Neutrophil (primary cell): ENCODE results near the gene TSKS.

Experiments
- H3K27ac ChIP-seq: fragments of 200-600 bp; sonication (generic); 2 replicates; pipeline ENCODE4 v1.5.1; 2016; ENCODE audit warnings: mild to moderate bottlenecking, moderate library complexity
- H3K27me3 ChIP-seq: fragments of 200-600 bp; sonication (generic); 2 replicates; pipeline ENCODE4 v1.6.0; 2016; ENCODE audit warnings: mild to moderate bottlenecking
- H3K36me3 ChIP-seq: fragments of 200-600 bp; sonication (generic); 2 replicates; pipeline ENCODE4 v1.5.1; 2017
- H3K4me1 ChIP-seq, 2 experiments: fragments of 200-600 bp in 1 of 2; sonication (generic) in 1 of 2; 1 replicate in 1 of 2; 2 replicates in 1 of 2; pipeline versions ENCODE4 v1.5.1 to v1.6.1; 2013 to 2016; ENCODE audit warnings: low read depth in 1 of 2, low read length in 1 of 2, mild to moderate bottlenecking in 1 of 2, moderate library complexity in 1 of 2; ENCODE audit not compliant: control insufficient read depth in 1 of 2, insufficient read depth in 1 of 2
- H3K4me3 ChIP-seq, 2 experiments: fragments of 200-600 bp in 1 of 2; sonication (generic) in 1 of 2; 1 replicate in 1 of 2; 2 replicates in 1 of 2; pipeline ENCODE4 v1.5.1; 2013 to 2016; ENCODE audit warnings: low read depth in 1 of 2, low read length in 1 of 2, mild to moderate bottlenecking in 1 of 2, moderate library complexity in 1 of 2
- H3K9me3 ChIP-seq: fragments of 200-600 bp; sonication (generic); 2 replicates; pipeline ENCODE4 v1.5.1; 2016
- CTCF ChIP-seq: fragments of 200-600 bp; sonication (generic); IDR thresholded peaks from 2 replicates; pipeline ENCODE4 v1.5.1; 2016; ENCODE audit warnings: antibody characterized with exemption

Gene TSKS

GRCh38 chr19:49691243-49692146 is 71.6 kb downstream of the TSKS start:
- no peaks in the 10 kb centered on the region for H3K9me3 ChIP-seq
- no peaks in the 10 kb centered on the region for H3K36me3 ChIP-seq
- peak overlapping the region in 1 of 2 experiments; percentile 18 for H3K4me3 ChIP-seq
- H3K4me1 ChIP-seq = peaks cover 4 to 13% of the 10 kb centered on the region in 2 experiments
- no peak overlapping the region for H3K27ac ChIP-seq
- no peak for TF ChIP-seq CTCF
- H3K27me3 ChIP-seq = peaks cover 57% of the 10 kb centered on the region

- Histone ChIP-seq H3K9me3 (no peaks in the 10 kb centered on the region), H3K27ac (no peak within 1 kb of the TSS), H3K4me3 (peak within 1 kb of the TSS in 1 of 2 experiments; percentile 18), H3K27me3 (peaks cover 57% of the 10 kb centered on the region), H3K4me1 (peaks cover 4 to 13% of the 10 kb centered on the region in 2 experiments), H3K36me3 (peaks cover 7% of the 10 kb centered on the region)
- TF ChIP-seq CTCF = no peak
Measured at GRCh38 chr19:49690656-49691242, 72.4 kb downstream of the TSKS start, which contains the start of gene CPT1C. Gene CPT1C, plus strand, starts transcription at chr19:49691116. Its CDS starts 1,137 bp downstream, at chr19:49692253.

GRCh38 chr19:49690079-49690655 is 72.9 kb downstream of the TSKS start:
- Histone ChIP-seq H3K4me1 (peaks cover 4 to 13% of the 10 kb centered on the region in 2 experiments), H3K36me3 (peaks cover 10% of the 10 kb centered on the region), H3K27me3 (peaks cover 57% of the 10 kb centered on the region), H3K4me3 (no peak overlapping the region), H3K27ac (no peak overlapping the region), H3K9me3 (no peaks in the 10 kb centered on the region)
- TF ChIP-seq CTCF = no peak
